Neuronal stem cell (in vitro differentiated cells): ENCODE measurements around the gene SPECC1L.

Experiments used
- DNase-seq: peaks from one replicate; pipeline ENCODE4 v3.0.0-alpha.2; 2013; ENCODE audit warnings: low spot score
- H2AFZ ChIP-seq: one replicate; pipeline ENCODE4 v1.6.1; 2013; ENCODE audit warnings: mild to moderate bottlenecking, low read length, inconsistent platforms
- H2AK5ac ChIP-seq: 2 replicates; pipeline ENCODE4 v1.6.1; 2013; ENCODE audit warnings: low read depth, mild to moderate bottlenecking, inconsistent platforms, low read length, moderate library complexity, mixed read lengths
- H2BK120ac ChIP-seq: 2 replicates; pipeline ENCODE4 v1.6.1; 2013; ENCODE audit warnings: low read depth, mild to moderate bottlenecking, inconsistent platforms, low read length, moderate library complexity, mixed read lengths
- H2BK12ac ChIP-seq: one replicate; pipeline ENCODE4 v1.6.1; 2013; ENCODE audit warnings: low read length, inconsistent platforms
- H2BK15ac ChIP-seq: 2 replicates; pipeline ENCODE4 v1.6.1; 2013; ENCODE audit warnings: mild to moderate bottlenecking, low read length, inconsistent platforms, mixed read lengths
- H2BK5ac ChIP-seq: one replicate; pipeline ENCODE4 v1.6.1; 2013; ENCODE audit warnings: inconsistent platforms, mild to moderate bottlenecking, low read length, moderate library complexity
- H3K14ac ChIP-seq: one replicate; pipeline ENCODE4 v1.6.1; 2013; ENCODE audit warnings: low read length, inconsistent platforms
- H3K18ac ChIP-seq: 2 replicates; pipeline ENCODE4 v1.6.1; 2013; ENCODE audit warnings: low read length, inconsistent platforms
- H3K23ac ChIP-seq: 2 replicates; pipeline ENCODE4 v1.6.1; 2013; ENCODE audit warnings: low read depth, mild to moderate bottlenecking, mixed read lengths, low read length, inconsistent platforms; ENCODE audit not compliant: poor library complexity
- H3K27ac ChIP-seq: replicated peaks from 3 replicates; pipeline ENCODE4 v1.5.1; 2013; ENCODE audit warnings: low read length, inconsistent platforms
- H3K27me3 ChIP-seq, 3 experiments: 2 replicates each; pipeline ENCODE4 v1.6.1; 2013; ENCODE audit warnings: low read length in 3 of 3, mild to moderate bottlenecking in 2 of 3, inconsistent platforms in 1 of 3, low read depth in 1 of 3, mixed read lengths in 1 of 3, moderate library complexity in 1 of 3; ENCODE audit not compliant: control insufficient read depth in 3 of 3, insufficient read depth in 3 of 3
- H3K36me3 ChIP-seq, 2 donors: replicated peaks in 1 of 2; 2 replicates each; pipeline ENCODE4 v1.6.1; 2013; ENCODE audit warnings: low read length in 2 of 2; ENCODE audit not compliant: control insufficient read depth in 2 of 2, insufficient read depth in 2 of 2
- H3K4ac ChIP-seq: 2 replicates; pipeline ENCODE4 v1.6.1; 2013; ENCODE audit warnings: inconsistent platforms, mild to moderate bottlenecking, low read length, moderate library complexity
- H3K4me1 ChIP-seq, 2 donors: 1 replicate in 1 of 2; 2 replicates in 1 of 2; pipeline ENCODE4 v1.6.1; 2013; ENCODE audit warnings: low read length in 2 of 2, low read depth in 1 of 2; ENCODE audit not compliant: control insufficient read depth in 2 of 2, insufficient read depth in 1 of 2
- H3K4me2 ChIP-seq: one replicate; pipeline ENCODE4 v1.6.1; 2013; ENCODE audit warnings: mild to moderate bottlenecking, low read length, inconsistent platforms; ENCODE audit not compliant: insufficient read depth, poor library complexity, severe bottlenecking
- H3K4me3 ChIP-seq, 2 donors: 2 replicates each; pipeline ENCODE4 v1.5.1; 2013; ENCODE audit warnings: low read length in 2 of 2, mild to moderate bottlenecking in 2 of 2, inconsistent platforms in 1 of 2, moderate library complexity in 1 of 2
- H3K79me1 ChIP-seq: one replicate; pipeline ENCODE4 v1.6.1; 2013; ENCODE audit warnings: low read depth, mild to moderate bottlenecking, inconsistent platforms, low read length, moderate library complexity
- H3K9ac ChIP-seq: one replicate; pipeline ENCODE4 v1.6.1; 2013; ENCODE audit warnings: mild to moderate bottlenecking, low read depth, low read length, inconsistent platforms; ENCODE audit not compliant: poor library complexity
- H3K9me3 ChIP-seq, 2 donors: replicated peaks in 1 of 2; 2 replicates each; pipeline versions ENCODE3 to v1.6.1; 2013; ENCODE audit warnings: low read length in 2 of 2, mild to moderate bottlenecking in 2 of 2, inconsistent platforms in 1 of 2, low read depth in 1 of 2, mixed read lengths in 1 of 2, moderate library complexity in 1 of 2; ENCODE audit not compliant: control insufficient read depth in 2 of 2, insufficient read depth in 1 of 2
- H4K8ac ChIP-seq: one replicate; pipeline ENCODE4 v1.6.1; 2013; ENCODE audit warnings: low read depth, mild to moderate bottlenecking, inconsistent platforms, low read length, moderate library complexity
- H4K91ac ChIP-seq: one replicate; pipeline ENCODE4 v1.6.1; 2013; ENCODE audit warnings: low read length, low read depth, mild to moderate bottlenecking, inconsistent platforms; ENCODE audit not compliant: poor library complexity
- WGBS, 2 donors: extraction: QIAGEN DNeasy Blood & Tissue Kit; methylation state at CpG; one replicate each; pipeline ENCODE4 v1.1.7; 2013; ENCODE audit warnings: missing lambda C conversion rate in 2 of 2, mixed read lengths in 1 of 2; ENCODE audit not compliant: insufficient read length in 2 of 2, insufficient replicate concordance in 1 of 2; ENCODE audit errors: extremely low coverage in 2 of 2; 5-methylcytosine and 5-hydroxymethylcytosine counted together

SPECC1L gene

DNA sequence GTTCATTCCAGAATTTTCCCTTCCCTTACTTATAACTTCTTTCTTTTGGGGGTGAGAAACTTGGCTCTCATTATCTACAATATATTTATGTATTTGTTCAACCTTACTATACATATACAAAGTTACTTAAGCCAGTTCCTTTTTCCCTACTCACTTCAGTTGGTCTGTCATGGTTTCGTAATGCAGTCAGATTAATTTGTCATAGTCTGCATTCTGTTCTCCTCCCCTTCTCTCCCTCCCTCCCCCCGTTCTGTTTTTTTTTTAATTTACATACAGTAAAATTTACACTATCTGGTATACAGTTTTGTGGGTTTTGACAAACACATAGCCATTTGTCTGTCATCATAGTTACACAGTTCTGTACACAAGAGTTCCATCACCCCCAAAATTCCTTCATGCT is 84.9 kb downstream of the SPECC1L start:
- Histone ChIP-seq H2BK5ac (no peak overlapping the region), H3K14ac (no peak overlapping the region), H3K36me3 (peaks cover 15 to 99% of the 10 kb centered on the region in 2 donors), H2BK120ac (no peak overlapping the region), H3K27ac (no peak overlapping the region), H3K4me2 (no peak overlapping the region), H4K91ac (no peak overlapping the region), H2AFZ (no peak overlapping the region), H3K18ac (no peak overlapping the region), H3K4me3 (no peak overlapping the region), H3K79me1 (no peaks in the 10 kb centered on the region), H3K4ac (no peak overlapping the region), H3K9ac (no peak overlapping the region), H3K23ac (no peak overlapping the region), H3K4me1 (no peaks in the 10 kb centered on the region), H3K27me3 (no peaks in the 10 kb centered on the region), H2AK5ac (no peak overlapping the region), H2BK15ac (no peak overlapping the region), H4K8ac (no peak overlapping the region), H2BK12ac (no peak overlapping the region), H3K9me3 (peaks cover 3 to 14% of the 10 kb centered on the region in 2 donors)
- DNase-seq: no peak
- WGBS, 2 donors: no CpG with 5 or more reads among the region's 2 CpGs

DNA sequence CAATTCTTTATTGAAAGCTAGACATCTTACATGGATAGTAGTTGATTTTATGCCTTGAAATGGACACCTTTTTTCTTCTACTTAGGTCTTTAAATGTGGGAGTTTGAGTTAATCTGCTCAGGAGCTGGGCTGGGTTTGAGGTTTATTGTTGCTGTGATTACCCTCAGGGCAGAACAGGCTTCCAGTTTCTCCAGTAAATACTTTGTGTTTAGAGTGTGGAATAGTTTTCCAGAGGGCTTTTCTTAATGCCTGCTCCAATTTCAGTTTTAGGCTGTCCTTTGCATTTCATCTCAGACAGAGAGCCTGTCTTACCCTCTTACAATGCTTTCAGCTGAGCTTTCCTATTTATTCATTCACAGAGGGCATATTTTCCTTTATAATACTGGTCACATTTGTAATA is 86.9 kb downstream of the SPECC1L start:
- no peak overlapping the region for H2AFZ ChIP-seq
- H4K91ac ChIP-seq: no peak overlapping the region
- no peak overlapping the region for H3K23ac ChIP-seq
- no peaks in the 10 kb centered on the region for H3K79me1 ChIP-seq
- H2BK15ac ChIP-seq: no peak overlapping the region
- no peaks in the 10 kb centered on the region for H3K4me1 ChIP-seq
- H3K14ac ChIP-seq: no peak overlapping the region
- no peaks in the 10 kb centered on the region for H3K27me3 ChIP-seq
- no peak overlapping the region for H2AK5ac ChIP-seq
- no peak overlapping the region for H3K9ac ChIP-seq
- H3K27ac ChIP-seq: no peak overlapping the region
- H3K4me3 ChIP-seq: no peak overlapping the region
- peaks cover 3 to 14% of the 10 kb centered on the region in 2 donors for H3K9me3 ChIP-seq
- no peak overlapping the region for H3K4me2 ChIP-seq
- no peak overlapping the region for H2BK120ac ChIP-seq
- no peak for DNase-seq
- H3K36me3 ChIP-seq: peaks cover 13 to 96% of the 10 kb centered on the region in 2 donors
- no peak overlapping the region for H3K18ac ChIP-seq
- no peak overlapping the region for H4K8ac ChIP-seq
- no peak overlapping the region for H2BK5ac ChIP-seq
- no peak overlapping the region for H3K4ac ChIP-seq
- no peak overlapping the region for H2BK12ac ChIP-seq

DNA sequence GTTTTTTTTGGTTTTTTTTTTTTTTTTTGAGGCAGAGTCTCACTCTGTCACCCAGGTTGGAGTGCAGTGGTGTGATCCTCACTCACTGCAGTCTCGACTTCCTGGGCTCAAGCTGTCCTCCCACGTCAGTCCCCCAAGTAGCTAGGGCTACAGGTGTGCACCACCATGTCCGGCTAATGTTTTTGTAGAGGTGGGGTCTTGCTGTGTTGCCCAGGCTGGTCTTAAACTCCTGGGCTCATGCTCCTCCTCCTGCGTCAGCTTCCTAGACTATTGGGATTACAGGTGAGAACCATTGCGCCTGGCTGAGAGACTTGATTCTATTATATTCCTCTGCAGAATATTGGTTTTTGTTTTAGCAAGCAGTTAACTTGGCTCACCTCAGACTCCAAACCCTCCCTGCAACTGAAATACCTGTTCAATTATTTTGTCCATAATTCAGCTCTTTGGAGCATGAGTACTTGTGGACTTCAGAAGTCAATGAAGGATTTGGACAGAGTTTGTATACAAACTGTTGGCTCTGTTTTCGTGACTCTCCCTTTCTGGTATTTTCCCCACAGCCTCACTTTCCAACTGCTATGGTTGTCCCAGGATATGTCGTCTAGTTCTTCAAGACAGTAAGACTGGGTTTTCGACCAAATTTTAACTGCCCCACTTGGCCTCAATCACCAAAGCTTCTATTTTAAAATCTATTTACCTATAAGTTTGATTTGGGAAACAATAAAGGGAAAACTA is 87.6 kb downstream of the SPECC1L start:
- no peak overlapping the region for H3K9ac ChIP-seq
- no peak overlapping the region for H3K4ac ChIP-seq
- H3K27me3 ChIP-seq: no peaks in the 10 kb centered on the region
- no peak overlapping the region for H4K8ac ChIP-seq
- no CpG with 5 or more reads among the region's 8 CpGs for WGBS, 2 donors
- H3K4me2 ChIP-seq: no peak overlapping the region
- H4K91ac ChIP-seq: no peak overlapping the region
- H3K14ac ChIP-seq: no peak overlapping the region
- H3K27ac ChIP-seq: no peak overlapping the region
- H2AK5ac ChIP-seq: no peak overlapping the region
- H3K9me3 ChIP-seq: peaks cover 3 to 7% of the 10 kb centered on the region in 2 donors
- H2AFZ ChIP-seq: no peak overlapping the region
- H3K4me3 ChIP-seq: no peak overlapping the region
- DNase-seq: no peak
- H3K23ac ChIP-seq: no peak overlapping the region
- no peak overlapping the region for H2BK120ac ChIP-seq
- H2BK5ac ChIP-seq: no peak overlapping the region
- no peak overlapping the region for H3K18ac ChIP-seq
- no peak overlapping the region for H2BK12ac ChIP-seq
- H2BK15ac ChIP-seq: no peak overlapping the region
- no peaks in the 10 kb centered on the region for H3K4me1 ChIP-seq
- H3K79me1 ChIP-seq: no peaks in the 10 kb centered on the region
- H3K36me3 ChIP-seq: peaks cover 13 to 96% of the 10 kb centered on the region in 2 donors

DNA sequence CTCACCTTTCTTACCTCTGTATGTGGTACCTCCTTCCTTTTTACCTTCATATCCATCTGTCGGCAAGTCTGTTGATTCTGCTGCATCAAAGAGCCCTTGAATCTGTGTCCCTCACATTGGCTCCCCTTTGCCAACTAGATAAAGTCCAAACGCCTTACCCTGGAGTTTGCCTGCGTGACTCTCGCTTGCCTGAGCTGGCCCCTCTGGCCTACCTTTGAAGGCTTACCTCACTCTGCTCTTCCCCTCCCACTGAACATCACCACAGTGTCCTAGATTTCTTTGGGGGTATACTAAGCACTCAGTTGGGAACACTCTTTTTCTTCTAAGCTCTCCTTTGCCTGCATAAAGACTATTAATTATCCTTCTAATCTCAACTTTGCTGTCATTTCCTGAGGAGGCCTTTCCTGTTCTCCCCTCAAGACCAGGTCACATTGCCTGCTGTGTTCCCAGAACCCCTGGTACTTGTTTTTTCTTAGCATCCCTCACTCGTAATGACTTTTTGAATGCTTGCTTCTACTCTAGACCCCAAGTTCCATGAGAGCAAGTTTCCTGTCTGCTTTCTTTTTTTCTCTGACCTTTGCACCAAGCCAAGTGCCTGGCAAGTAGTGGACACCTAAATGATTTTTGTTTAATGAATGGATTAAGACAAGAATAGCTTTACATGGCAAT is 89.0 kb downstream of the SPECC1L start:
- no peak overlapping the region for H3K27ac ChIP-seq
- WGBS, 2 donors: no CpG with 5 or more reads among the region's 5 CpGs
- H3K23ac ChIP-seq: no peak overlapping the region
- H4K8ac ChIP-seq: no peak overlapping the region
- no peak for DNase-seq
- no peak overlapping the region for H4K91ac ChIP-seq
- no peak overlapping the region for H3K18ac ChIP-seq
- no peak overlapping the region for H2BK5ac ChIP-seq
- no peak overlapping the region for H2AK5ac ChIP-seq
- H2BK120ac ChIP-seq: no peak overlapping the region
- H2BK12ac ChIP-seq: no peak overlapping the region
- no peaks in the 10 kb centered on the region for H3K4me1 ChIP-seq
- H3K79me1 ChIP-seq: peaks cover 2% of the 10 kb centered on the region
- H3K9ac ChIP-seq: no peak overlapping the region
- H2AFZ ChIP-seq: no peak overlapping the region
- no peak overlapping the region for H3K4ac ChIP-seq
- no peak overlapping the region for H3K4me2 ChIP-seq
- H3K14ac ChIP-seq: no peak overlapping the region
- H3K27me3 ChIP-seq: no peaks in the 10 kb centered on the region
- H2BK15ac ChIP-seq: no peak overlapping the region
- no peak overlapping the region for H3K4me3 ChIP-seq
- no peaks in the 10 kb centered on the region for H3K9me3 ChIP-seq
- peaks cover 11 to 95% of the 10 kb centered on the region in 2 donors for H3K36me3 ChIP-seq
